Measurements from ENCODE around the gene FRMD1. TPM values are rescaled to one million over a fixed set of nuclear protein-coding genes. Genes with fewer than 3 reads are reported as not detected.

Gene FRMD1
- polyA plus RNA-seq, 3 donors: not detected

DNA sequence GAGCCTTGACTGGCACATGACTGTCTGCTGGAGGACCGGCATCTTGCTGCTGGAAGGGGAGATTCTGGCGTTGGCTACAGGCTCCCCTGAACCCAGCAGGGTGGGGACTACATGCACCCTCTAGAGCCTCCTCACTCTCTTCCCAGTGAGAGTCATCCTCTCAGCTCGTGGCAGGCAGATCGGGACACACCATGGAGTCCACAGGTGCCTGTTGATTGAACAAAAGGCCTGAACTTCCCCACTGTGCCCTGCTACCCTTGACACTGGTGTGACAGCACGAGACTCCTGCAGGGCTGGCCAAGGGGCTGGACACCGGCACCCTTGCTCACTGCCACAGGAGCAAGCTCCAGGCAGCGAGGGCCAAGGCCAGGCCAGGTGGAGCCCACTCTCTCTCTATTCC is 8.2 kb downstream of the FRMD1 start:
- Mint-ChIP-seq H3K27ac (no peak overlapping the region), H3K4me1 (no peaks in the 10 kb centered on the region), H3K9me3 (peaks cover 1 to 8% (median 4%) of the 10 kb centered on the region in 7 donors), H3K36me3 (no peaks in the 10 kb centered on the region), H3K27me3 (ENCODE audit: low read depth in 3 of 3) (peaks cover 0 to 3% (median 2%) of the 10 kb centered on the region in 3 donors), H3K4me3 (no peak overlapping the region)
- no peak for TF ChIP-seq CTCF (IDR thresholded peaks at IDR 0.05)
- Histone ChIP-seq H2AFZ (ENCODE audit: insufficient read depth, low read depth, low read length, poor library complexity, severe bottlenecking) (no peak overlapping the region), H3K27ac (ENCODE audit: low read depth in 1 of 2, low read length in 2 of 2) (no peak overlapping the region), H3K36me3 (replicated peaks in 1 of 2; ENCODE audit: control insufficient read depth in 1 of 2, insufficient read depth in 2 of 2, low read length in 2 of 2) (no peaks in the 10 kb centered on the region), H3K4me3 (replicated peaks in 1 of 3; ENCODE audit: low read depth in 2 of 3, low read length in 3 of 3) (no peak overlapping the region), H3K4me1 (ENCODE audit: control insufficient read depth in 1 of 2, insufficient read depth in 2 of 2, low read length in 2 of 2) (no peaks in the 10 kb centered on the region), H3K9me3 (replicated peaks in 1 of 2; ENCODE audit: control insufficient read depth in 1 of 2, insufficient read depth in 1 of 2, low read length in 2 of 2) (peaks cover 14 to 20% of the 10 kb centered on the region in 2 donors), H3K4me2 (replicated peaks; ENCODE audit: extremely low read depth, low read length, poor library complexity, severe bottlenecking) (no peak overlapping the region), H3K27me3 (ENCODE audit: control insufficient read depth in 2 of 2, insufficient read depth in 2 of 2, low read length in 2 of 2) (no peaks in the 10 kb centered on the region), H3K79me2 (ENCODE audit: insufficient read depth, low read length) (no peaks in the 10 kb centered on the region), H4K20me1 (ENCODE audit: insufficient read depth, low read length) (no peaks in the 10 kb centered on the region), H3K9ac (ENCODE audit: insufficient read depth, low read length, poor library complexity, severe bottlenecking) (no peak overlapping the region)
- DNase-seq: no peak
- intact Hi-C loops (cut with micrococcal nuclease): no loop called here
- WGBS (ENCODE audit: insufficient coverage): 89% methylated on average over 7 of the region's 7 CpGs

DNA sequence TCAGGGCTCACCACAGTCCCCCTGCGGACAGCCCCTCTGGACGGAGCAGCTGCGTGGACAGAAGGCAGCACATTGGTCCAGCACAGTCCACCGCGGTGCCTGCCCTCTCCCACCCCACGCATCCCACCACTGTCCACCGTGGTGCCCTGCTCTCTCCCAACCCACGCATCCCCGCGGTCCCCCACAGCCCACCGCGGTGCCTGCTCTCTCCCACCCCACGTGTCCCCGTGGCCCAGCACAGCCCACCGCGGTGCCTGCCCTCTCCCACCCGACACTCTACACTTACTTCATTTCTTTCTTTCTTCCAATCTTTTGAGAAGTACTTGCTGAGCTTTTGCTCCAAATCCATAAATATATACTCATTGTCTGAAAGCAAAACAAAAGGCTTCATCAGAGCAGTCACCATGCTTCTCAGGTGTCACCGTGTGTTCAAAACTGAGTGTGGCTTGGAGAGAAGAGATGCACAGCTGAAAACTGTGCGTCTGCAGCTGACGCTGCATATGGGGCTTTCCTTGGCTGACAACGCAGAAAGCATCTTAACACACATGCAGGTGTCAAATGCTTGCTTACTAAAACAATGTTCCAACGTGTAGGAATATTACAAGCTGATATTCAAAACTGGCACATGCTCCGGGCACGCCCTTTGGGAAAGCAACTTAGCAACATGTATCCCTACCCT is 11.8 kb downstream of the FRMD1 start:
- no peaks in the 10 kb centered on the region for H3K27me3 ChIP-seq (ENCODE audit: control insufficient read depth in 2 of 2, insufficient read depth in 2 of 2, low read length in 2 of 2)
- H3K27ac ChIP-seq (ENCODE audit: low read depth in 1 of 2, low read length in 2 of 2): no peak overlapping the region
- 94% methylated on average over 22 of the region's 24 CpGs for WGBS (ENCODE audit: insufficient coverage)
- H3K4me3 ChIP-seq (replicated peaks in 1 of 3; ENCODE audit: low read depth in 2 of 3, low read length in 3 of 3): no peak overlapping the region
- no peak overlapping the region for H2AFZ ChIP-seq (ENCODE audit: insufficient read depth, low read depth, low read length, poor library complexity, severe bottlenecking)
- no peak overlapping the region for H3K4me2 ChIP-seq (replicated peaks; ENCODE audit: extremely low read depth, low read length, poor library complexity, severe bottlenecking)
- Mint-ChIP-seq H3K36me3 (no peaks in the 10 kb centered on the region), H3K4me1 (no peaks in the 10 kb centered on the region), H3K27ac (no peak overlapping the region), H3K4me3 (no peak overlapping the region), H3K27me3 (ENCODE audit: low read depth in 3 of 3) (peaks cover 0 to 4% (median 2%) of the 10 kb centered on the region in 3 donors), H3K9me3 (peaks cover 2 to 12% (median 7%) of the 10 kb centered on the region in 7 donors)
- H3K9ac ChIP-seq (ENCODE audit: insufficient read depth, low read length, poor library complexity, severe bottlenecking): no peak overlapping the region
- H3K79me2 ChIP-seq (ENCODE audit: insufficient read depth, low read length): no peaks in the 10 kb centered on the region
- TF ChIP-seq CTCF (IDR thresholded peaks at IDR 0.05): no peak
- no peak for DNase-seq
- H3K4me1 ChIP-seq (ENCODE audit: control insufficient read depth in 1 of 2, insufficient read depth in 2 of 2, low read length in 2 of 2): no peaks in the 10 kb centered on the region
- no peaks in the 10 kb centered on the region for H3K36me3 ChIP-seq (replicated peaks in 1 of 2; ENCODE audit: control insufficient read depth in 1 of 2, insufficient read depth in 2 of 2, low read length in 2 of 2)
- H3K9me3 ChIP-seq (replicated peaks in 1 of 2; ENCODE audit: control insufficient read depth in 1 of 2, insufficient read depth in 1 of 2, low read length in 2 of 2): no peaks in the 10 kb centered on the region
- intact Hi-C loops (cut with micrococcal nuclease): no loop called here
- H4K20me1 ChIP-seq (ENCODE audit: insufficient read depth, low read length): no peaks in the 10 kb centered on the region

Data from CD14-positive monocyte (primary cell).